D721Med (cell line): ENCODE measurements around the gene RYR2.

ENCODE experiments used
- DNase-seq: peaks from one replicate; pipeline ENCODE4 v3.0.0; 2011; ENCODE audit warnings: low spot score; ENCODE audit not compliant: insufficient read length
- FAIRE-seq: peaks from 2 replicates; lab custom pipeline; 2011; peaks lifted over from hg19 to GRCh38; lab: Jason Lieb, UNC
- TF ChIP-seq, protein P1 (sequence below): IDR thresholded peaks from 2 replicates; pipeline ENCODE4 v1.5.1; 2012; ENCODE audit warnings: mild to moderate bottlenecking, control low read depth; ENCODE audit not compliant: insufficient read depth; ENCODE audit errors: missing control alignments

The RYR2 gene

DNA sequence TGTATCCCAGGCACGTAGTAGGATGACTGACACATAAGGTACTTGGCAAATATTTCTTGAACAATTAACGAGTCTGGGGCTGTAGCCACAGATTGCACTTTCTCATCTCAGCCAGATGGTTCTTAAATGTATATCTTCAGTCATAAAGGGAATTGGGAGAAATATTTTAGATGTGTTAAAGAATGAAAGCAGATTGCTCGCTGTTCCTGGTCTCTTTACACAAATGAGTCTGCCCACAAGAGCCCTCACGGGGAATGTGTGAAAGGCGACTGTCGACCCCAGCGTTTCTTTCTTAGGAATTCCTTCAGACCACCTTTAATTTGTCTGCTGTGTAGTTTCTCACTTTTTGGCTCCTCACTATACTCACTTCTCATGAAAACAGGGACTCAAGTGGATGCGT lies 38.5 kb upstream of the RYR2 start:
- DNase-seq: no peak
- FAIRE-seq: no peak
- TF ChIP-seq, protein P1, sequence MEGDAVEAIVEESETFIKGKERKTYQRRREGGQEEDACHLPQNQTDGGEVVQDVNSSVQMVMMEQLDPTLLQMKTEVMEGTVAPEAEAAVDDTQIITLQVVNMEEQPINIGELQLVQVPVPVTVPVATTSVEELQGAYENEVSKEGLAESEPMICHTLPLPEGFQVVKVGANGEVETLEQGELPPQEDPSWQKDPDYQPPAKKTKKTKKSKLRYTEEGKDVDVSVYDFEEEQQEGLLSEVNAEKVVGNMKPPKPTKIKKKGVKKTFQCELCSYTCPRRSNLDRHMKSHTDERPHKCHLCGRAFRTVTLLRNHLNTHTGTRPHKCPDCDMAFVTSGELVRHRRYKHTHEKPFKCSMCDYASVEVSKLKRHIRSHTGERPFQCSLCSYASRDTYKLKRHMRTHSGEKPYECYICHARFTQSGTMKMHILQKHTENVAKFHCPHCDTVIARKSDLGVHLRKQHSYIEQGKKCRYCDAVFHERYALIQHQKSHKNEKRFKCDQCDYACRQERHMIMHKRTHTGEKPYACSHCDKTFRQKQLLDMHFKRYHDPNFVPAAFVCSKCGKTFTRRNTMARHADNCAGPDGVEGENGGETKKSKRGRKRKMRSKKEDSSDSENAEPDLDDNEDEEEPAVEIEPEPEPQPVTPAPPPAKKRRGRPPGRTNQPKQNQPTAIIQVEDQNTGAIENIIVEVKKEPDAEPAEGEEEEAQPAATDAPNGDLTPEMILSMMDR: no peak

DNA sequence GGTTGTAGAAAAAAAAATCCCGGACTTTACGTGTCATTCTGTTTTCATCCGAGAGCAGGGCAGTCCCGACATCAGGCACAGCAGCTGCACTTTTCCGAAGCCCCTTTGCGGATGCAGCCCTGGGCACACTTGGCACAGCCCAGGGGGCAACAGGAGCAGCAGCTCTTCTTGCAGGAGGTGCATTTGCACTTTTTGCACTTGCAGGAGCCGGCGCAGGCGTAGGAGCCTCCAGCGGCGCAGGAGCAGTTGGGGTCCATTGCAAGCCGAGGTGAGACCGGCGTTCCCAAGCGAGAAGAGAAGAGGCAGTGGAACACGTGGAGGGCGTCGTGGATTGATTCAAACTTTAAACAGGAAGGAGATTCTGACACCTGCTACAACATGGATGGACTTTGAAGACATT lies 37.9 kb upstream of the RYR2 start, which contains the start of gene MT1HL1:
Gene MT1HL1, minus strand, starts transcription at position 326 of the 400 bp plus-strand sequence. Its CDS starts 69 bp downstream, at position 257.
- no peak for FAIRE-seq
- no peak for DNase-seq
- TF ChIP-seq, protein P1: no peak

DNA sequence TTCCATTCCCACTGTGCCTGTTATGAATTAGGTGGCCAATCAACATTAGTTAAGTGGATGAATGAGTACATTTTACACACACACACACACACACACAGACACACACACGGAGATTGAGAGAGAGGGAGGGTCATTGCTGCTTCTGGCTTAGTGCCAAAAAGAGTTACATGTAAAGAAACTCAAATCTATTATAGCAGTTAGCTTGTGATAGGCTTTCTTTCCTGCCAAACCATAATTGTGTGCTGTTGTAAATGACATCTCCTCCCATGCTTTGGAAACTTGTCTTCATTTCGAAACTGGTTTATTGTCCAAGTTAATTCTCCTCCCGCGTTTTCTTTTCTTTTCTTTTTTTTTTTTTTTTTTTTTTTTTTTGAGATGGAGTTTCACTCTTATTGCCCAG lies 36.3 kb upstream of the RYR2 start:
- TF ChIP-seq, protein P1: no peak
- FAIRE-seq: no peak
- DNase-seq: no peak

DNA sequence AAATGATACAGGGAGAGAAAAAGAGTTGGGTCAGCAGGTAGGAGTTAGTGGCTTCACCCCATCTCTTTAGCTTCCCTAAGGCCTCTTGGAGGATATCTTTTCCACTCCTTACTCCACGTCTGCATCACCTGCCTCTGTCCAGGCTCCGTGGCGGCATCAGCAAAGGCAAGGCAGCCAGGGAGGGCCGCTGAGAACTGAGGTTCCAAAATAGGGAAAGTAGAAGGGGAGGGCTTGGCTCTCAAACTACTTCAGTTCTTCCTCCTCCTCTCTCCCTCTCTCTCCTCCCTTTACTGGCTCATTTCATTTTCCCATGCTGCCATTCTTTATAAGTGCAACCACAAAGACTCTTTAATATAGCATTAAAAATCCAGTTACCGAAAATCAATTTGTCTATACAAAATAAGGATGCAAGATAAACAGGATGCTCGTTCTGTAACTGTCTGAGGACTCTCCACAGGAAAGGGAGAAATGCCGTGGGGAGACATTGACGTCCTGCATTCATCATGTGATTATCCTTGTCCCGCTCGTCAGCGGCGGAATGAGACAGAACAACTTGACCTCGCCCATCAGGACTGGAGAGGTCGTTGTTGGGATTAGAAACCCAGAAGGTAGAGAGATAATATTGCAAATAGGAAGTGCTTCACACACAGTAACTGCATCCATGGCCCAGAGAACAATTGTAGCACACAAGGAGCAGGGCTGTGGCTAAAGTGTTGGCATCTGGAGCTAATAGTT lies 34.7 kb upstream of the RYR2 start:
- DNase-seq: no peak
- FAIRE-seq: no peak
- TF ChIP-seq, protein P1: no peak

DNA sequence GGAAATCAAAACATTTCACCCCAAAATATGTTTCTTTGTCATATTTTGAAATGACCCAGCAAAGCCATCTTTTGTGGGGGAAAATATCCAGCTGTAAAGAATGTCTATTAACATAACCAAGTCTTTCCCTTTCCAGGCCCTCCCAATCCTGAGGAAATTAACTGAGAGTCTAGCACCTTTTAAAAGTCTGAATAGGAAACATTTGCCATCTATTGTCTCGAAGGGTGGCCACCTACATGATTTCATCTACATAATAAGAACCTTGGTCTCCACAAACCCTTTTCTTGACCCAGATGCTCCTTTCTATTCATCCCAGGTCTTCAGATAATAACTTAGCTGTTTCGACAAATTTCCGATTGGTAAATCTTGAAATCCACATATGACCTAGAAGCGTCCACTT lies 32.4 kb upstream of the RYR2 start:
- FAIRE-seq (no peak), DNase-seq (no peak)
- TF ChIP-seq, protein P1: no peak

DNA sequence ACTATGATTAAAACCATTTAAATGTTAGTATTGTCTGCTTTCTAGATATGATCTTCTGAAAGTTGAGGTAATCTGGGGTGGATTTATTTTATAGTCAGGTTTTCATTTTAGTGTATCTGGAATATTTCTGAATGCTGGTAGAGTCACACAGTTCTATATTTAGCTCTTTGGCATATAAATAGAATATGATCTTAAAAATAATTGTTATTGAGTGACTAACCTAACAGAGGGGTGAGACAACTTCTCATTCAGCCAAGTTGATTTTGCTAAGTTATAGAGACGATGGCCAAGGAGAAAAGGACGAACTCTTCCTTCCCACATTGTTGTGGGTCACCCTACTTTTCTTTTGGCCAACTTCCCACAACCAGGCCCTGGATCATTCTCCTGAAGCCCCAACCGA lies 30.6 kb upstream of the RYR2 start:
- TF ChIP-seq, protein P1: no peak
- no peak for DNase-seq

DNA sequence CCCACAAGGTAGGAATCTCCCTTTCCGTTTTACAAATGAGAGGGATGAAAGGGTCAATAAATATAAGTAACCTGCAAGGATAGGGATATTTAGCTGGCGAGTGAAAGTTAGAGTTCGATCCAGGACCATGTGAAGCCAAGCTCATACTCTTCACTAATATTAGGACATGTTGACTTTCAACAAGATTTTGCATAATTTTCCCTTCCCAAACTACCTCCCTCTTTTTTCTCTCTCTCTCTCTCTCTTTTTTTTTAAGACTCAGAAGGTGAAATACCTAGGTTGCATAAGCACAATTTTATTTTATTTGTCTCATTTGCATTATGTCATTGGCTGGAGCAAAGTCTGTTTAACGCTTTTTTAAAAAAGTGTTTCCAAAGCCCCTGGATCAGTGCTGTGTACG lies 29.6 kb upstream of the RYR2 start:
- DNase-seq: no peak
- FAIRE-seq: no peak
- TF ChIP-seq, protein P1: no peak

More for the DNA sequence above, 30.6 kb upstream of the RYR2 start:
- FAIRE-seq: no peak
